ENCODE results near the gene CREB5.

Gene CREB5

DNA sequence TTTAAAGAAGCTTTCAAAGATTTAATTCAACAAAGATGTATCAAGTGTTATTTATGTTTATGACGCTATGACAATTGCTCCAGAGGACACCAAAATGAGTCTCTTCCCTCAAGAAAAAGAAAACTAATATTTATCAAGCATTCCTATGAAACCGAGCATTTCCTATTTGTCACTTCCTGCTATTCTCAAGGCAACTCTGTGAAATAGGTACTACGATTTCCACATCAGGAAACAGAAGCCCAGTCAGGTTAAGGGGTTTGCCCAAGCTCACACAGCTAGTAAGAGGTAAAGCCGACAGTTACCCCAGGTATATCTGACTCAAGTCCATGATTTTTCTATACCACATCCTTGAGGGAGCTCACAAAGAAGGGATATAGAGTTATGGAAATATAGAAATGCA is 459.9 kb downstream of the CREB5 start:
- Histone ChIP-seq H3K36me3 (ENCODE audit: insufficient read depth, low read length) (no peaks in the 10 kb centered on the region), H2AFZ (ENCODE audit: low read depth, low read length) (no peak overlapping the region), H3K9me3 (ENCODE audit: insufficient read depth, low read length, severe bottlenecking) (no peaks in the 10 kb centered on the region), H3K4me1 (ENCODE audit: insufficient read depth, low read length) (no peaks in the 10 kb centered on the region), H3K9ac (ENCODE audit: low read depth, low read length) (no peak overlapping the region), H3K4me3 (ENCODE audit: low read depth in 1 of 2, low read length in 2 of 2) (no peak overlapping the region), H4K20me1 (ENCODE audit: insufficient read depth, low read length) (no peaks in the 10 kb centered on the region), H3K79me2 (ENCODE audit: insufficient read depth, low read length) (no peaks in the 10 kb centered on the region), H3K27me3 (ENCODE audit: insufficient read depth, low read length, poor library complexity) (peaks cover 20% of the 10 kb centered on the region), H3K27ac (ENCODE audit: low read length) (no peak overlapping the region), H3K4me2 (ENCODE audit: insufficient read depth, low read length) (no peak overlapping the region)
- no peak for DNase-seq
- no peak for ATAC-seq (ENCODE audit: insufficient read depth, low read depth)
- TF ChIP-seq, protein P1, sequence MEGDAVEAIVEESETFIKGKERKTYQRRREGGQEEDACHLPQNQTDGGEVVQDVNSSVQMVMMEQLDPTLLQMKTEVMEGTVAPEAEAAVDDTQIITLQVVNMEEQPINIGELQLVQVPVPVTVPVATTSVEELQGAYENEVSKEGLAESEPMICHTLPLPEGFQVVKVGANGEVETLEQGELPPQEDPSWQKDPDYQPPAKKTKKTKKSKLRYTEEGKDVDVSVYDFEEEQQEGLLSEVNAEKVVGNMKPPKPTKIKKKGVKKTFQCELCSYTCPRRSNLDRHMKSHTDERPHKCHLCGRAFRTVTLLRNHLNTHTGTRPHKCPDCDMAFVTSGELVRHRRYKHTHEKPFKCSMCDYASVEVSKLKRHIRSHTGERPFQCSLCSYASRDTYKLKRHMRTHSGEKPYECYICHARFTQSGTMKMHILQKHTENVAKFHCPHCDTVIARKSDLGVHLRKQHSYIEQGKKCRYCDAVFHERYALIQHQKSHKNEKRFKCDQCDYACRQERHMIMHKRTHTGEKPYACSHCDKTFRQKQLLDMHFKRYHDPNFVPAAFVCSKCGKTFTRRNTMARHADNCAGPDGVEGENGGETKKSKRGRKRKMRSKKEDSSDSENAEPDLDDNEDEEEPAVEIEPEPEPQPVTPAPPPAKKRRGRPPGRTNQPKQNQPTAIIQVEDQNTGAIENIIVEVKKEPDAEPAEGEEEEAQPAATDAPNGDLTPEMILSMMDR (IDR thresholded peaks at IDR 0.05; ENCODE audit: borderline replicate concordance, extremely low read depth, low read length, poor library complexity, severe bottlenecking) = no peak
- TF ChIP-seq EZH2 (IDR thresholded peaks at IDR 0.05; ENCODE audit: borderline replicate concordance, low read depth, low read length, severe bottlenecking) = no peak

DNA sequence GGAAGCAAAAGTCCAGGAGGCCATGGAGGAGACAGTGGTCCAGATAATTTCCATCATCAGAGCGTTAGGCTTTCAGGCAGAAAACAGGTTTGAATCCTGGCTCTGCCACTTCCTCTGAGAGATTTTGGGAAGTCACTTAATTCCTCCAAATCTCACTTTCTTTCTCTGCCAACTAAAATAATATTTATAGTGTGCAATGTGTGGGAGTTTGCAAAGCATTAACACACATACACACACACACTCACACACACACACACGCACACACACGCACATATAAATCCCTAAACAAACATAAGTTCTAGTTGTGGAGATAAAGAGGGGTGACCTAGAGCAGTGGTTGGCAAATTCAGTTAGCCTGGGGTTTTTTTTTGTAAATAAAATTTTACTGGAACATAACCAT is 461.0 kb downstream of the CREB5 start:
- H3K27me3 ChIP-seq (ENCODE audit: insufficient read depth, low read length, poor library complexity) = peaks cover 19% of the 10 kb centered on the region
- no peak for TF ChIP-seq EZH2 (IDR thresholded peaks at IDR 0.05; ENCODE audit: borderline replicate concordance, low read depth, low read length, severe bottlenecking)
- TF ChIP-seq, protein P1 (IDR thresholded peaks at IDR 0.05; ENCODE audit: borderline replicate concordance, extremely low read depth, low read length, poor library complexity, severe bottlenecking) = no peak
- H3K9me3 ChIP-seq (ENCODE audit: insufficient read depth, low read length, severe bottlenecking) = no peaks in the 10 kb centered on the region
- H2AFZ ChIP-seq (ENCODE audit: low read depth, low read length) = no peak overlapping the region
- H3K36me3 ChIP-seq (ENCODE audit: insufficient read depth, low read length) = no peaks in the 10 kb centered on the region
- H3K4me1 ChIP-seq (ENCODE audit: insufficient read depth, low read length) = no peaks in the 10 kb centered on the region
- no peak for DNase-seq
- H3K9ac ChIP-seq (ENCODE audit: low read depth, low read length) = no peak overlapping the region
- H3K4me2 ChIP-seq (ENCODE audit: insufficient read depth, low read length) = no peak overlapping the region
- H3K79me2 ChIP-seq (ENCODE audit: insufficient read depth, low read length) = no peaks in the 10 kb centered on the region
- H4K20me1 ChIP-seq (ENCODE audit: insufficient read depth, low read length) = no peaks in the 10 kb centered on the region
- no peak overlapping the region for H3K27ac ChIP-seq (ENCODE audit: low read length)
- H3K4me3 ChIP-seq (ENCODE audit: low read depth in 1 of 2, low read length in 2 of 2) = no peak overlapping the region
- no peak for ATAC-seq (ENCODE audit: insufficient read depth, low read depth)

DNA sequence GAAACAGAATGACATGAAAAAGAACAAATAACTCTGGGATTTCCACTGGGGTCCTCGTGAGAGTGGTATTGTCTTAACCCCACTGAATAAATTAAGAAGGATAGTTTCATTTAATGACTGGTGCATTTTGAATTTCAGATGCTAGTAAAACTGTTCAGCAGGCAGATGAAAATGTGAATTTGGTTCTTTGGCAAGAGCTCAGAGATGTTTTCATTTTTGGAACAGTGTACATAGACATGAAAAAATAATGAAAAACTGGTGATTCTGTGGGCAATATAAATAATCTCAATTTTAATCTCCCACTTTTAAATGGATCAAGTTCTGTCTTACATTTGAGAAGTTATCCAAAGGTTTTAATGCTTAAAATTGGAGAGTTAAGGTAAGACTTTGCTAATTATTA is 461.7 kb downstream of the CREB5 start:
- no peak overlapping the region for H3K4me2 ChIP-seq (ENCODE audit: insufficient read depth, low read length)

More for the DNA sequence above, 461.7 kb downstream of the CREB5 start:
- Histone ChIP-seq H2AFZ (ENCODE audit: low read depth, low read length) (no peak overlapping the region), H3K36me3 (ENCODE audit: insufficient read depth, low read length) (no peaks in the 10 kb centered on the region), H3K9me3 (ENCODE audit: insufficient read depth, low read length, severe bottlenecking) (no peaks in the 10 kb centered on the region), H3K4me3 (ENCODE audit: low read depth in 1 of 2, low read length in 2 of 2) (no peak overlapping the region), H3K9ac (ENCODE audit: low read depth, low read length) (no peak overlapping the region), H3K79me2 (ENCODE audit: insufficient read depth, low read length) (no peaks in the 10 kb centered on the region), H3K4me1 (ENCODE audit: insufficient read depth, low read length) (no peaks in the 10 kb centered on the region), H3K27ac (ENCODE audit: low read length) (no peak overlapping the region), H3K27me3 (ENCODE audit: insufficient read depth, low read length, poor library complexity) (peaks cover 19% of the 10 kb centered on the region), H4K20me1 (ENCODE audit: insufficient read depth, low read length) (no peaks in the 10 kb centered on the region)
- TF ChIP-seq, protein P1 (IDR thresholded peaks at IDR 0.05; ENCODE audit: borderline replicate concordance, extremely low read depth, low read length, poor library complexity, severe bottlenecking) = no peak
- TF ChIP-seq EZH2 (IDR thresholded peaks at IDR 0.05; ENCODE audit: borderline replicate concordance, low read depth, low read length, severe bottlenecking) = no peak
- ATAC-seq (ENCODE audit: insufficient read depth, low read depth) (no peak), DNase-seq (no peak)

Measured in DND-41 (cell line).